Fibroblast of the aortic adventitia (primary cell): ENCODE results near the gene MCUB. TPM values are rescaled to one million over a fixed set of nuclear protein-coding genes. Genes with fewer than 3 reads are reported as not detected.
A peak's percentile ranks its signal among the peaks of the same experiment; 100 is the strongest.

ENCODE experiments used
- DNase-seq: peaks from one replicate; pipeline ENCODE4 v3.0.0-alpha.2; 2010; ENCODE audit warnings: low read depth
- H3K4me3 ChIP-seq: 2 replicates; pipeline ENCODE4 v1.5.1; 2011; ENCODE audit warnings: low read depth, mild to moderate bottlenecking, control low read depth, low read length, moderate library complexity
- CTCF ChIP-seq: IDR thresholded peaks from 2 replicates; pipeline ENCODE4 v1.5.1; 2011; ENCODE audit warnings: mild to moderate bottlenecking, low read length, control low read depth, inconsistent platforms; ENCODE audit not compliant: insufficient read depth
- total RNA-seq: library from RNA; depleted of rRNA; stranded (reverse); fragments of >200 nt; gene quantifications from 2 replicates; pipeline ENCODE4 v1.2.3, GENCODE V29; 2012; ENCODE audit warnings: low replicate concordance

Gene MCUB
- total RNA-seq, 1 donor = 49.3 TPM

GRCh38 chr4:109609431-109609830 lies 49.4 kb downstream of the MCUB start:
- no peak for TF ChIP-seq CTCF
- no peak overlapping the region for H3K4me3 ChIP-seq
- no peak for DNase-seq

GRCh38 chr4:109610489-109610888 lies 50.4 kb downstream of the MCUB start:
- H3K4me3 ChIP-seq = no peak overlapping the region
- no peak for DNase-seq
- TF ChIP-seq CTCF = no peak

- H3K4me3 ChIP-seq = no peak overlapping the region
- DNase-seq = peak; percentile 48
- no peak for TF ChIP-seq CTCF
These were observed 51.1 kb downstream of the MCUB start for GRCh38 chr4:109611045-109611646.

GRCh38 chr4:109614015-109614414 lies 54.0 kb downstream of the MCUB start:
- no peak for DNase-seq

GRCh38 chr4:109614466-109614865 lies 54.4 kb downstream of the MCUB start:
- no peak for TF ChIP-seq CTCF
- H3K4me3 ChIP-seq = no peak overlapping the region
- DNase-seq = no peak

More at GRCh38 chr4:109614015-109614414, 54.0 kb downstream of the MCUB start:
- no peak for TF ChIP-seq CTCF
- no peak overlapping the region for H3K4me3 ChIP-seq

- H3K4me3 ChIP-seq = no peak overlapping the region
- TF ChIP-seq CTCF = no peak
- DNase-seq = no peak
These were observed 55.7 kb downstream of the MCUB start for GRCh38 chr4:109615742-109616141.

GRCh38 chr4:109616243-109616642 lies 56.2 kb downstream of the MCUB start:
- no peak for DNase-seq
- no peak for TF ChIP-seq CTCF
- no peak overlapping the region for H3K4me3 ChIP-seq
